Upper lobe of right lung (tissue), 1 donor: ENCODE measurements around the gene NLRP7. TPM values are rescaled to one million over a fixed set of nuclear protein-coding genes. Genes with fewer than 3 reads are reported as not detected.
A peak's percentile ranks its signal among the peaks of the same experiment; 100 is the strongest.
"Not testable (repeated sequence)": the region's sequence is repeated elsewhere in the genome, so short reads cannot be mapped to it uniquely, and the experiment has no call there.

Experiments
- ATAC-seq: fragments of 200-7000 bp; cut with Tn5 transposase; one replicate; pipeline ENCODE4 v1.9.1; 2020; ENCODE audit warnings: mild to moderate bottlenecking, moderate library complexity
- DNase-seq: peaks from one replicate; pipeline ENCODE4 v3.0.0-alpha.2; 2020
- H3K27ac ChIP-seq: fragments of 200-600 bp; one replicate; pipeline ENCODE4 v1.8.0; 2022
- H3K27me3 ChIP-seq: fragments of 200-600 bp; one replicate; pipeline ENCODE4 v1.8.0; 2022; ENCODE audit warnings: mild to moderate bottlenecking
- H3K36me3 ChIP-seq: fragments of 200-600 bp; one replicate; pipeline ENCODE4 v1.8.0; 2022
- H3K4me1 ChIP-seq: fragments of 200-600 bp; one replicate; pipeline ENCODE4 v1.8.0; 2022
- H3K4me3 ChIP-seq: fragments of 200-600 bp; one replicate; pipeline ENCODE4 v1.8.0; 2022; ENCODE audit warnings: mild to moderate bottlenecking
- H3K9me3 ChIP-seq: fragments of 200-600 bp; one replicate; pipeline ENCODE4 v1.8.0; 2022
- intact Hi-C: fragments of 100-400 bp; cut with DNase I; formaldehyde crosslinking; loops from one replicate; pipeline ENCODE4 v1.11.0; 2022
- total RNA-seq: library from RNA; stranded (reverse); fragmentation: NEBNext Ultra II Directional; extraction: Animal tissue kit (Norgen Biotek cat#: 25700); gene quantifications from one replicate; pipeline ENCODE4 v1.2.1, GENCODE V29; 2021
- TF ChIP-seq, protein P1 (sequence below): fragments of 200-600 bp; IDR thresholded peaks from one replicate; pipeline ENCODE4 v1.8.0; 2022; ENCODE audit warnings: antibody characterized with exemption
- donor health status: DM: no; HTN: yes; CAD: no; lungs with severe emphysema.

Gene NLRP7
- total RNA-seq, 1 donor from 2014 or later = not detected

DNA sequence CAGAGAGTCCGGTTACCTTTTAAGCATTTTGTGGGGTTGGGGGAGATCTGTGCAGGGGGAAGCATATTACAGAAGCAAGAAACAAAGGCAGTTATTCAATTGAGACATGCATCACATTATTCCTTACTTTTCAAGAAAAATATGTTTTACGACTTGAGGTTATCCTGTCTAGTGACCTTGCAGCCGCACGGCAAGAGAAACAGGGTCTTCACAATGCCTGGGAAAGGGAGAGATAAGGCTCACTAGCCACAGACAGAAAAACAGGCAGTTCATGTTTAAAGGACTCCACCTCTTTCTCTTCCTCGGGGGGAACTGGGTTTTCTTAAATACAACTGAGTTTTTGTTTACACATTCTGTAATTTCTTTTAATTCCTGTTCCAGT lies 41.9 kb downstream of the NLRP7 start:
- TF ChIP-seq, protein P1, sequence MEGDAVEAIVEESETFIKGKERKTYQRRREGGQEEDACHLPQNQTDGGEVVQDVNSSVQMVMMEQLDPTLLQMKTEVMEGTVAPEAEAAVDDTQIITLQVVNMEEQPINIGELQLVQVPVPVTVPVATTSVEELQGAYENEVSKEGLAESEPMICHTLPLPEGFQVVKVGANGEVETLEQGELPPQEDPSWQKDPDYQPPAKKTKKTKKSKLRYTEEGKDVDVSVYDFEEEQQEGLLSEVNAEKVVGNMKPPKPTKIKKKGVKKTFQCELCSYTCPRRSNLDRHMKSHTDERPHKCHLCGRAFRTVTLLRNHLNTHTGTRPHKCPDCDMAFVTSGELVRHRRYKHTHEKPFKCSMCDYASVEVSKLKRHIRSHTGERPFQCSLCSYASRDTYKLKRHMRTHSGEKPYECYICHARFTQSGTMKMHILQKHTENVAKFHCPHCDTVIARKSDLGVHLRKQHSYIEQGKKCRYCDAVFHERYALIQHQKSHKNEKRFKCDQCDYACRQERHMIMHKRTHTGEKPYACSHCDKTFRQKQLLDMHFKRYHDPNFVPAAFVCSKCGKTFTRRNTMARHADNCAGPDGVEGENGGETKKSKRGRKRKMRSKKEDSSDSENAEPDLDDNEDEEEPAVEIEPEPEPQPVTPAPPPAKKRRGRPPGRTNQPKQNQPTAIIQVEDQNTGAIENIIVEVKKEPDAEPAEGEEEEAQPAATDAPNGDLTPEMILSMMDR = no peak
- no peaks in the 10 kb centered on the region for H3K9me3 ChIP-seq
- no peaks in the 10 kb centered on the region for H3K4me1 ChIP-seq
- DNase-seq (no peak), ATAC-seq (no peak)
- H3K27me3 ChIP-seq = no peaks in the 10 kb centered on the region
- no peak overlapping the region for H3K4me3 ChIP-seq
- intact Hi-C loops = no loop called here
- no peaks in the 10 kb centered on the region for H3K36me3 ChIP-seq
- H3K27ac ChIP-seq = no peak overlapping the region

DNA sequence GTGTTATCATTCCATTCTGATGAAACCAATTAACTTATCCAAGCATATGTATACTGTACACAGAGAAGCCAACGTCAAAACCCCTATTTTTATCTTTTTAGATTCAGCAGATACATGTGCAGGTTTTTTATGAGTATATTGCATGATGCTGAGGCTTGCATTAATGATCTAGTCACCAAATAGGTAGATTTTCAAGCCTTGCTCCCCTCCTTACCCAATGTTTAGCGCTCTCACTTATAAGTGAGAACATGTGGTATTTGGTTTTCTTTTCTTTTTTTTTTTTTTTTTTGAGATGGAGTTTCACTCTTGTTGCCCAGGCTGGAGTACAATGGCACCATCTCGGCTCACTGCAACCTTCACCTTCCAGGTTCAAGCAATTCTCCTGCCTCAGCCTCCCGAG lies 43.1 kb downstream of the NLRP7 start:
- intact Hi-C loops, H3K27me3 ChIP-seq, ATAC-seq, H3K4me1 ChIP-seq, H3K36me3 ChIP-seq, H3K9me3 ChIP-seq, DNase-seq, H3K27ac ChIP-seq, H3K4me3 ChIP-seq: not testable (repeated sequence)

DNA sequence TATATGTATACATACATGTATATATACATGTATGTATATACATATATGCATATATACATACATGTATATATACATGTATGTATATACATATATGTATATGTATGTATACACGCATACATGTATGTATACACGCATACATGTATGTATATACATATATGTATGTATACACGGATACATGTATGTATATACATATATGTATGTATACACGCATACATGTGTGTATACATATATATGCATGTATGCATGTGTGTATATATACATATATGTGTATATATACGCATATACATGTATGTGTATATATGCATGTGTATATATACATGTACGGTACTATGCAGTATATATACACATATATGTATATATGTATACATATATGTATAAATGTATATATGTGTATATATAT lies 44.0 kb downstream of the NLRP7 start:
- Histone ChIP-seq H3K36me3 (no peaks in the 10 kb centered on the region), H3K27me3 (no peaks in the 10 kb centered on the region), H3K27ac (no peak overlapping the region), H3K4me1 (no peaks in the 10 kb centered on the region), H3K4me3 (no peak overlapping the region), H3K9me3 (no peaks in the 10 kb centered on the region)
- TF ChIP-seq, protein P1 = no peak
- no peak for ATAC-seq
- no peak for DNase-seq
- intact Hi-C loops = no loop called here

DNA sequence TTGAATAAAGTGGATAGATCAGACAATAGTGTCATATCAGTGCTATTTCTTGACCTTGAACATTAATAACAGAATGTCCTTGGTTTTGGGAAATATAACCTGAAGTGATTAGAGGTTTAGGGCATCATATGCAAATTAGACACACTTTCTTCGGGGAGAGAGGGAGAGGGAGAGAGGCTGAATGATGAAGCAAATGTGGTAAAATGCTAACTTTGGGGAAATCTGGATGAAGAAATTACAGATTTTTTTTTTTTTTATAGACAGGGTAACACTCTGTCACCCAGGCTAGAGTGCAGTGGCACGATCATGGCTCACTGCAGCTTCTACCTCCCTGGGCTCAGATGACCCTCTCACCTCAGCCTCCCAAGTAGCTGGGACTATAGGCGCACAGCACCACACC lies 45.3 kb downstream of the NLRP7 start:
- no peak for DNase-seq
- Histone ChIP-seq H3K9me3 (no peaks in the 10 kb centered on the region), H3K4me1 (no peaks in the 10 kb centered on the region), H3K27ac (no peak overlapping the region), H3K27me3 (no peaks in the 10 kb centered on the region), H3K4me3 (no peak overlapping the region), H3K36me3 (no peaks in the 10 kb centered on the region)
- no peak for ATAC-seq
- TF ChIP-seq, protein P1 = no peak
- intact Hi-C loops = no loop called here

DNA sequence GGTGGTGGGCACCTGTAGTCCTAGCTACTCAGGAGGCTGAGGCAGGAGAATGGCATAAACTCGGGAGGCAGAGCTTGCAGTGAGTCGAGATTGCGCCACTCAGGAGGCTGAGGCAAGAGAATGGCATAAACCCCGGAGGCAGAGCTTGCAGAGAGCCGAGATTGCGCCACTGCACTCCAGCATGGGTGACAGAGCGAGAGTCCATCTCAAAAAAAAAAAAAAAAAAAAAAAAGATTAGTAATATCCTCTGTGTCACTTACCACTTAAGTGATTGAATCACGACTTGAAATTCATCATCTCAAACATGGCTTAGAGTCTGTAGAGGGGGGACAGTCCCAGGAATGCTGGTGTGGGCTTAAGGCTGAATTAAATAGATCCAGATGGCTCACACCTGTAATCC lies 46.2 kb downstream of the NLRP7 start:
- intact Hi-C loops, H3K27ac ChIP-seq, H3K4me3 ChIP-seq, H3K9me3 ChIP-seq, H3K4me1 ChIP-seq, H3K36me3 ChIP-seq, H3K27me3 ChIP-seq: not testable (repeated sequence)
- ATAC-seq (peak; percentile 44), DNase-seq (peak; percentile 81)

DNA sequence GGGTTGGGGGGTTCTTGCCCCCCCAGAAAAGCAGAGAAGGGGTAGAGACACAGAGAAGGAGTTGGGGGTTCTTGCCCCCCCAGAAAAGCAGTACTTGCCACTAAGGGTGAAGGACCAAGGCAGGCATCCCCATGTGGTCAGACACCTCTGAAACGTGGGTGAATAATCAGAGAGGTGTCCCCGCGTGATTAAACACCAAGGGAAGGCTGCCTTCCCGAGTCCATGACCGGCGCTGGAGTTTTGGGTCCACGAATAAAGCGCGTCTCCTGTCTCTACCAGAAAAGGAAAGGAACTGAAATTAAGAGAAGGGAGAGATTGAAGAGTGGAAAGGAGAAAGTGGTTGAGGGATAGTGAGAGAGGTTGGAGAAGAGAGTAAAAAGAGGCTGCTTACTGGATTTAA lies 47.7 kb downstream of the NLRP7 start:
- DNase-seq, intact Hi-C loops, H3K27me3 ChIP-seq, H3K4me1 ChIP-seq, H3K9me3 ChIP-seq, H3K27ac ChIP-seq, H3K36me3 ChIP-seq, ATAC-seq, H3K4me3 ChIP-seq: not testable (repeated sequence)

DNA sequence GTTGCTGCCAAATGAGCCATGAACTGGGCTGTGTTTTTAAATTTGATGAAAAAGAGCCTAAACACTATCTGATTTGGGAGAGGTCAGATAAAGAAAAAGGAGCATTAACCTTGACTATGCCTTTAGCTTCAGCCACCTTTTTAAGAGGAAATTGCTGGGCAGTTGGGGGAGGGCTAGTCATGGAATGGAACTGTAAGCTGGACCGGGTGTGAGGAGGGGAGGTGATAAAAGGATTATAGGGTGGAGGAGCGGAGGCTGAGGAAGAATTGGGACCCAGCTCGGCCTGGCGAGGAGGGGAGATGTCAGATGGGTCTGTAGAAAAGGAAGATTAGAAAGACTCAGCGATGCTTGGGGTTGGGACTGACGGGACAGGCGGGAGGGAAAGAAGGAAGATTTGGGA lies 48.6 kb downstream of the NLRP7 start:
- H3K4me1 ChIP-seq, intact Hi-C loops, H3K36me3 ChIP-seq, ATAC-seq, H3K27me3 ChIP-seq, H3K9me3 ChIP-seq, H3K27ac ChIP-seq, H3K4me3 ChIP-seq: not testable (repeated sequence)
- DNase-seq = peak; percentile 18

DNA sequence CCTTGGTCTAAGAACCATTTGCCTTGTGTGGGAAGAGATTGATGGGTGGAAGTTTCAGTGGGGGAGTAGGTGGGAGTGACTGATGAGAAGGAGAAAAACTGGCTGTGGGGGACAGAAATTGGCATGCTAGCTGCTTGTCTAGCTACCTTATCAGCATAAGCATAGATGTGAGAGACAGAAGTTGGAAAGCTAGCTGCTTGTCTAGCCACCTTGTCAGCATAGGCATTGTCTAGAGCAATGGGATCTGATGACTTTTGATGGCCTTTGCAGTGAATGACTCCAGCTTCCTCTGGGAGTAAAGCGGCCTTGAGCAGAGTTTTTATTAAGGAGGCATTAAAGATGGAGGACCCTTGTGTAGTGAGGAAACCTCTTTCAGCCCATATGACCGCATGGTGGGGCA lies 51.3 kb downstream of the NLRP7 start:
- no peaks in the 10 kb centered on the region for H3K27me3 ChIP-seq
- no peaks in the 10 kb centered on the region for H3K9me3 ChIP-seq
- no peaks in the 10 kb centered on the region for H3K36me3 ChIP-seq
- H3K4me3 ChIP-seq = no peak overlapping the region
- DNase-seq (no peak), ATAC-seq (no peak)
- TF ChIP-seq, protein P1 = no peak
- no peak overlapping the region for H3K27ac ChIP-seq
- no peaks in the 10 kb centered on the region for H3K4me1 ChIP-seq
- intact Hi-C loops = no loop called here

DNA sequence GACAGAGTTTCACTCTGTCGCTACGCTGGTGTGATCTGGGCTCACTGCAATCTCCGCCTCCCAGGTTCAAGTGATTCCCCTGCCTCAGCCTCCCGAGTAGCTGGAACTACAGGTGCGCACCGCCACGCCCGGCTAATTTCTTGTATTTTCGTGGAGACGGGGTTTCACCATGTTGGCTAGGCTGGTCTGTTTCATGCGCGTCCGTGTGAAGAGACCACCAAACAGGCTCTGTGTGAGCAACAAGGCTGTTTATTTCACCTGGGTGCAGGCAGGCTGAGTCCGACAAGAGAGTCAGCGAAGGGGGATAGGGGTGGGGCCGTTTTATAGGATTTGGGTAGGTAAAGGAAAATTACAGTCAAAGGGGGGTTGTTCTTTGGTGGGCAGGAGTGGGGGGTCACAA lies 53.2 kb downstream of the NLRP7 start:
- H3K27me3 ChIP-seq, intact Hi-C loops, H3K27ac ChIP-seq, H3K9me3 ChIP-seq, H3K4me1 ChIP-seq, H3K36me3 ChIP-seq, H3K4me3 ChIP-seq, ATAC-seq: not testable (repeated sequence)
- peak; percentile 31 for DNase-seq
